GM19023 (cell line): ENCODE measurements around the gene ADCY9.
"Not testable (repeated sequence)": the region's sequence is repeated elsewhere in the genome, so short reads cannot be mapped to it uniquely, and the experiment has no call there.

ENCODE experiments used
- ATAC-seq: cut with Tn5 transposase; IDR thresholded peaks from one replicate; pipeline ENCODE4 v1.9.1; 2021; ENCODE audit warnings: mild to moderate bottlenecking, moderate library complexity; ENCODE audit not compliant: unreplicated experiment

The ADCY9 gene

DNA sequence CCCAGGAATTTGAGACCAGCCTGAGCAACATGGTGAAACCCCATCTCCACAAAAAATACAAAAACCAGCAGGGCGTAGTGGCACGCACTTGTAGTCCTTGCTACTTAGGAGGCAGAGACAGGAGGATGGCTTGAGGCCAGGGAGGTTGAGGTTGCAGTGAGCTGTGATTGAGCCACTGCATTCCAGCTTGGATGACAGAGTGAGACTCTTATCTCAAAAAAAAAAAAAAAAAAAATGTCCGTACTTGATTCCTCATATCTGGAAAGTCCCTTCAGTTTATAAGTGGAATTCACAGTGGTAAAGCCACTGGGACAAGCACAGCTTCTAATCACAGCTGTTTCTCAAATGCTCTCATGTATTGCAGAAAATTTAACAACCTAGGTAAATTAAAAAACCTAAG lies 157.1 kb downstream of the ADCY9 start:
- ATAC-seq, result no peak

DNA sequence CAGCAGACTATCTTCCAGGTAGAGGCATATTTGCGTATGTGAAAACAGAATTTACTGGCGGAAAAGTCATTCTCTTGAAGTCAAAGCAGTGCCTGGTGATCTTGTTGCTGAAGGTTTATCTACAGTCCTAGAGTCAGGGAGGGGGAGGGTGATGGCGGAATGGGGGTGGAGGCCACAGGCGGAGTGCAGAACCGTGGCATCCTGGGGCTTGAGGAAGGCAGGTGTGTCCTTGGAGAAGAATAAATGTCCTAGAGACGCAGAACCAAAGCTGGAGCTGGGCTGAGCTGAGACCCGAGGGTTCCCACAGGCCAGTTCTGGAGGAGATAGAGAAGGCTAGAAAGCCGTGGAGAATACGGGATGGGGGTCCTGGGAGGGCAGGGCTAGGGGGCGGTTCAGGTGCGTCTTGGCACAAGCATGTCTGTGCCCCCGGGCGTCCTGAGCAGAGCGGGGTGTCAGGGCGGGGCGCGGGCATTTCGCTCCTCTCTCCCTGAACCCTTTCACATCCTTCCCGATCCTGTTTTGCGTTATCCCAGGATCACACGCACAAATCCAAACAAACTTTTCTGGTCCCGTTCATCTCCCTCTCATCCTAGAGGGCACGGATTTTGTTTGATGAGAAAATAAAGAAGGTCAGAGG lies 158.8 kb downstream of the ADCY9 start:
- no peak for ATAC-seq

DNA sequence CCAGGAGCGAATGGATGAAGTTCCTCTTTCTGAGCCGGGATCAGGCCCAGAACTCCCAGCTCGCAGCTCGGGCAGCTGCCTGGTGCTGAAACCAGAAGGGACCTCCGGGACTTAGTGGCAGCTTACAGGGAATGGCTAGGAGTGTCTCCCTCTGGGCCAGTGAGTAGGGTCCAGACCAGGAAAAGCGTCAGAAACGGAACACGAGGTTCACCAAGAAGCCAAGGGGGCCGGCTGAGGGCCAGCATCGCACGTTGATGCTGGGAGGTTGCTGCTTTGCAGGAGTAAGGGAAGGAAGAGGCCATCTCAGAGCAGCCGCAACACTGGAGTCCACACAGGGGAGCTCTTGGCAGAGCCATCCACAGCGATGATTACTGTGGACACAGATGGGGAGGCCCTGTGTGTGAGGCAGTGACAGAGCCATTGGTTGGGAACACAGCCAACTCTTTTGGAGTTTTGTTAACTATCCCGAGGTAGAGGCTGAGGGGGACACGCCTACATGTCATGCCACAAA lies 161.8 kb downstream of the ADCY9 start:
- no peak for ATAC-seq

DNA sequence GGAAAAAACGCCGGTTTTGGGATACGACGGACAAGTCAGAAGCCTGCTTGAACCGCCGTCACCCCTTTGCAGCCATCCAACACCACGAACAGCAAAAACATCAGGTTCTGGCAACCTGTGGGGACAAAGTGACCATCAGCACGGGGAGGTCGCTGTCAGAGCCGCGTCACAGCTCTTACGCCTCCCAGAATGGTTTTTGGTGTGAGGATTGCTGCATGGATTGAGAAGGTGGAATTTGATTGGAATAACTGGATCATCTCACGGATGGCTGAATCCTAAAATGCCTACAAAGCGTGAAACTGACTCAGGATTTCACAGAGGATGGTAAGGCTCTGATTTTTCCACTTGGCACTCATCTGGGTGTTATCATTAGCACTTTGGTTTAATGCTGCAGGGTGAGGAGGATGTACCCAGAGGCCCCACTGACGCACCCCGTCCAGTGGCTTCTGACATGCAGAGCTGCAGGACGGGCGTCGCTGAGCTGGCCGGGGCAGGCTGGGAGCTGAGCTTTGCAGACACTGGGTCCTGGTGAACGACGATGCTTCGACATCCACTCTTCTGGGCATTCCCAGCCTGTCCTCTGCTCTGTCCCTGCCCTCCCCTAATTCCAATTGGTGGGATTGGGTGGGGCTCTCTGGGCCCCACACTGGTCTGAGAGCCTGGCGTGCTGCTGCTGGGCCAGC lies 162.4 kb downstream of the ADCY9 start:
- no peak for ATAC-seq

DNA sequence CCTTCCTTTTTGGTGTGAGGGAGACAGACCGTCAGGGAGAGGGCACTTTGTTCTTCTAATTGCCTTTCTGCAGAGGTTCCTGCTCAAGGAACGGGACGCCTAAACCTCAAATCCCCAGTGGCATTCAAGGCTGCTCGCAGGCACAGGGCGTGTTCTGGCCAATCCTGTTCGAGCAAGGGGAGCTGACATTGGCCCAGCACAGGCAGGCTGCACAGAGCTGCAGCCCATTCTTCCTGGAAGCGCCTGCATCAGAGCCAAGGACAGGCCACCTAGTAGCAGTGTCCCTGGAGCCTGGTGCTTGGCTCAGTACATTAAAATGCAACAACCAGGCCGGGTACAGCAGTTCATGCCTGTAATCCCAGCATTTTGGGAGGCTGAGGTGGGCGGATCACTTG lies 163.5 kb downstream of the ADCY9 start:
- no peak for ATAC-seq

DNA sequence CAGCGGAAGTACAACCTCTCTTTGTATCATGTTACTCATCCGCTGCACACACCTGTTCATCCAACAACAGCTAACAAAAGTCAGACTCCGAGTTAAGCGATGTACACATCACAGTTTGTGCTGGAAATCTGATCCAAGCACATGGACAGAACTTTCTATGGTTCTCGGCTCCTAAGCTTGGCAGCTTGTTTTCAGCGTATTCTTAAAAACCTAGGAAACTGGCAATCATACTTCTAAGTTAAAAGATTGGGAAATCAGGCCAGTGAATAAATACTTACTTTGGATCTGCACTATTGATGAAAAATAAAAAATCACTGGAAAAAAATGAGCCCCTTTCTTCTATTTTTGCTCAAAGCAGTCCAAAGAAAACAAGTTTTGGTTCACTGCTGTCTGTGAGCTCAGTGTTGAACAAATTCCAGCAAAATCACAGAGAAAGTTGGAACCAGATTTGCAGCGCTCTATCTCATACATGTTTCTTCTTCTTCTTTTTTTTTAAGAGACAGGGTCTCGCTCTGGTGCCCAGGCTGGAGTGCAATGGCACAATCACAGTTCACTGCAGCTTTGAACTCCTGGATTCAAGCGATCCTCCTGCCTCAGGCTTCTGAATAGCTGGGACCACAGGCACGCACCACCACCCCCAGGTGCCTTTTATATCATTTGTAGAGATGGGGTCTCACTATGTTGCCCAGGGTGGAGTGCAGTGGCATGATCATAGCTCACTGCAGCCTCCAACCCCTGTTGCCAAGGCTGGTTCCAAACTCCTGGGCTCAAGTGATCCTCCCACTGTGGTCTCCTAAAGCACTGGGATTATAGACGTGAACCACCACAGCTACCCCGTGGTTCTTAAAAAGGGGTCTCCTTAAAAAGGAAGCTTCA lies 164.1 kb downstream of the ADCY9 start:
- no peak for ATAC-seq

DNA sequence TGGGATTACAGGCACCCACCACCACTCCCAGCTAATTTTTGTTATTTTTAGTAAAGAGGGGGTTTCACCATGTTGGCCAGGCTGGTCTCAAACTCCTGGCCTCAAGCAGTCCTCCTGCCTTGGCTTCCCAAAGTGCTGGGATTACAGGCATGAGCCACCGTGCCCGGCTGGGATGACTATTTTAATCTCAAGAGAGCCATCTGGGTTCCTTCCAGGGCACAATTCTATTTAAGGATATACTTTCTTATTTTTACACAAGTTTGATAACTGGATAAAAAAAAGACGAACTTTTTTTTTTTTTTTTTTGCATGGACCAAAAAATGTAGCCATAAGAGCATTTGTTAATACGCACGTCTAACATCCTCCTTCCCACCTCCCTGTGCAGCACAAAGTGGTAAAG lies 164.9 kb downstream of the ADCY9 start:
- not testable (repeated sequence) for ATAC-seq

DNA sequence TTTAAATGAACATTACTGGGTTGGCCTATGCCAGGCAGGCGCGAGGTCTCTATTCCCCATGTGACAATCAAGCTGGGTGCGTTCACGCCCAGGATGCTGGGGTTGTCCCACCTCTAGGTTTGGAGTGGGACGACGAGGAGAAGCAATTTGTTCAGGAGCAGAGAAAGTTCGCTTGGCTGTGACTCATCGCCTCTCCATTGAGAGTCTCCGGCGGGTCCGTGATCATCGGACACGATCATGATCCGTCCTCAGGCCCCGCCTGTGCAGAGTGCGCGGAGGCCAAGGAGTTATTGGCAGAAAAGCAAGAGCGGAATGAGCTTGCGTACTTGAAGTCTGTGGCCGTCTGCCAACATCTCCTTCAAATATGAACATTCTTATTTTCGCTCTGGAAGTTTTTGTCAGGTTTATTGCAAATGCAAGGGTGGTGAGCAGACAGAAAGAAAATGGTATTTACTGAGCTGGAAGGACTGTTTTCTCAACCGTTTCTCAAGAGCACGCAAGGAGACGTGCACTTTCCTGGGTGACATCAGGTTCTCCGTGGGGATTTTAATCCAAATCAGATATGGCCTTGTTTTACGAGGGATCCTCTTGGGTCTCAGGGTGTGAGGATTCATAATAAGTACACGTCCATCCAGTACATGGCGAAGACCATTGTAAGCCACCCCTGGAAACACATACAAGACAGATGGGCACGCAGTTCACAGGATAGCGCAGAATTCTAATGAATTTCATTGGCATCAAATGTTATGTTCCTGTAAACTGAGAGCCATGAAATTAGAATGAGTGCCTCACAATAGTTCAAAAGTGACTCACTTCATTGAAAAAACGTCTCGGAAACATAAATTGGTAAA lies 165.7 kb downstream of the ADCY9 start:
- ATAC-seq, result no peak

DNA sequence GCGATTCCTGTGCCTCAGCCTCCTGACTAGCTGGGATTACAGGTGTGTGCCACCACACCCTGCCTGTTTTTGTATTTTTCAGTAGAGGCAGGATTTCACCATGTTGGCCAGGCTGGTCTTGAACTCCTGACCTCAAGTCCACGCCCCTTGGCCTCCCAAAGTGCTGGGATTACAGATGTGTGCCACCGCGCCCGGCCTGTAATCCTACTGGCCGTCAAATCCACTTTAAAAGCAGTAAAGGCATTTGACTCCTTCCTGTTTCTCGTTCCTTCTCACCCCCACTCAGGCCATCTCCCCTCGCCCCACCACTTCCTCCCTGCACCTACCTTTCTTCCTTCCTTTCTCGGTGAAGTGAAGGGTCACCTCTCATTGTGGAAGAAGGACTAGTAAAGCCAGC lies 166.3 kb downstream of the ADCY9 start:
- ATAC-seq, result no peak

DNA sequence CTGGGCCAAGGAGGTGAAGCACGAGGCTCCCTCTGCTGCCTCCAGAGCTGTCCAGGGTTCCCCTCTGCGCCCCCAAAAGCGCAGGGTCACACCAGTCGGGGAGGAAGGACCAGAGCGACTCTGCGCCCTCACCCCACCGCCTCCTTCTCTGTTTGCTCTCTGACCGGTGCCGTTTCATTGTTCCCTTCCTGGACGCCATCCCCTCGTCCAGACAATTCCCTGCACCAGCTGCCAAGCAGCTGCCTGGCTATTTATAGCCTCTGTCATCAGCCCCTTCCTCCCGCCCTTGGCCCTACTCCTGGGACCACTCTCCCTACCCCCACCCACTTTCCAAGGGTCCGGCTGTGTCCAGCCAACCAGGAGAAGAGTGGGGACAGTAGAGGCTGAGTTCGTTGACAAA lies 167.0 kb downstream of the ADCY9 start:
- no peak for ATAC-seq

DNA sequence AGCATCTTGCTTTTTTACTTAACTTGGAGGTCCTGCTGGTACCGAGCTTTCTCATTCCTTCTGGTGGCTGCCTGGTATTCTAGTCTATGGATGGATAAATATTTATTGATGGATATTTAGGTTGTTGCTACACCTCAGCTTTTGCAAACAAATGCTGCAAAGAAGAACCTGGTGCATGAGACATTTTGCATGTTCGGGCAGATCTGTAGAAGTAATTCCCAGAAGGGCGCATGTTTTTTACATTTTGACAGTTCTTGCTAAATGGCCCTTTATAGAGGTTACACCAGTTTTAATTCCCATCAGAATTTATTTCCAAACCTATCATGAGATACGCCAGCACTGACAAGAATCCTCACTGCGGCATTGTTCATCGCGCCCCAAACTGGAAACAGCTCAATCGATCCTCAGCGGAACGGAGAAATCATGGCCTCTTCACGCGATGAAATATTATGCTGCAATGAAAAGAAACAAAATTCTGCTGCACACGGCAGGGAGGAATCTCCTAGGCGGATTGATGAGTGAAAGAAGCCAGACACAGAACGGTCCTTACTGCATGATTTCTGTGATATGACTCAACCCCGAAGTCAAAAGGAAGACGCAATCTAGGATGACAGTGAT lies 167.8 kb downstream of the ADCY9 start:
- no peak for ATAC-seq

DNA sequence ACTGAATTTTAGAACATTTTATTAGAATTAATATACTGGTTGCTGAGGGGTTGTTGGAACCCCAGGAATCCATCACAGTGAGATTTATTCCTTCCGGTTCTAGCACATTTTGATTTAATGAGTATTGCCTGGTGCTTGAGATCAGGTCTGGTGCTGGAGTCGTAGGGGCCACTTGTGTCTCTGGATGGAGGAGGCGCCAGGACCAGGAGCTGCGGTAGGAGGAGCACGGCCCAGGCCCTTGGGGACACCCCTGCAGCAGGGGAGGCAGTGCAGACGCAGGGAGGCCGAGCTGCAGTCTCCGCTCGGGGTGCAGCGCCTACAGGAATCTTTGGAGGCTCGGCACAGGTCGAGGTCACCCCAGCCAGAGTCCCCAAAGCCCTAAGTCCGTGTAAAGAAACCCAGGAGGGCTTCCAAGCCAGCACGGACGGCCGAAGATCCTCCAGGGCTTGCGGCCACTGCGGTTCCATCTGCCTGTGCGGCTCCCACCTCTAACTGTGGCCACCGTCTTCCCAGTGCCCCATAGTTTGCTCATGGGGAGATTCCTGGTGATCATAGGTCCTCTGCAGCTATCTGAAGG lies 169.6 kb downstream of the ADCY9 start:
- no peak for ATAC-seq

DNA sequence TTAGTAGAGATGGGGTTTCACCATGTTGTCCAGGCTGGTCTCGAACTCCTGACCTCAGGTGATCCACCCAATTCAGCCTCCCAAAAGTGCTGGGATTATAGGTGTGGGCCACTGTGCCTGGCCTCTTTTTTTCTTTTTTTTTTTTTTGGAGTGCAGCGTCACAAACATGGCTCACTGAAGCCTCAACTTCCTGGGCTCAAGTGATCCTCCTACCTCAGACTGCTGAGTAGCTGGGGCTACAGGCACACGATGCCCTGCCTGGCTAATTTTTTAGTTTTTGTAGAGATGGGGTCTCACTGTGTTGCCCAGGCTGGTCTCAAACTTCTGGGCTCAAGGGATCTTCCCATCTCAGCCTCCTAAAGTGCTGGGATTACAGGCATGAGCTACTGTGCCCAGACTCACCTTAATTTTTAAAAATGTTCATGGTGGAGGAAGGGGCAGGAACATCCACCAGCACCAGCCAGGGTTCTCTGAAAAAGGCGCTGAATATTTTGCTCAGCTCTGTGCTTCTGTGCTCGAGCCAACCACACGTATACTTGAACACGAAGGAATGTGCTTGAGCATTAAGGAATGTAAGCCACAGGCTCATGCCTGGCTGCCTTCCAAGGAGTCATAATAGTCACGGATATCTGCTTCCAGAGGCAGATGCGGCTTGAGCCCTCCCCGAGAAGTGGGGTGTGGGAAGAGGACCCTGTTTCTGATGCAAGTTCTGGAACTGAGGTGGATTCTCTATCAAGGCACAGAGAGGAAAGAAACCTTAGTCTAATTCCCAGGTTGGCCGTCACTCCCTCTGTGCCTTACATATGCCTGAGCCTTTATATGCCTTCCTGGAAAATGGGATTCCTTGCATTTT lies 170.3 kb downstream of the ADCY9 start:
- ATAC-seq, result no peak

DNA sequence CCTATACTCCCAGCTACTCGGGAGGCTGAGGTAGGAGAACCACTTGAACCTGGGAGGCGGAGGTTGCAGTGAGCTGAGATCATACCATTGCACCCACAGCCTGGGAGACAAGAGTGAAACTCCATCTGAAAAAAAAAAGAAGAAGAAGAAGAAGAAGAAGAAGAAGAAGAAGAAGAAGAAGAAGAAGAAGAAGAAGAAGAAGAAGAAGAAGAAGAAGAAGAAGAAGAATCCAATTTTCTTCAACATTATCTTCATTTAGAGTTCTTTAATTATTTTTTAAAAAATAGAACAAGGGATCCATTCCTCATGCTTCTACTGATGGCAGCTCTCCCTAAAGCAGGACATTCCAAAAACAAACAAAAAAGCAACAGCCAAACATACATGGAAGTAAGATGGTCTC lies 171.8 kb downstream of the ADCY9 start:
- not testable (repeated sequence) for ATAC-seq

DNA sequence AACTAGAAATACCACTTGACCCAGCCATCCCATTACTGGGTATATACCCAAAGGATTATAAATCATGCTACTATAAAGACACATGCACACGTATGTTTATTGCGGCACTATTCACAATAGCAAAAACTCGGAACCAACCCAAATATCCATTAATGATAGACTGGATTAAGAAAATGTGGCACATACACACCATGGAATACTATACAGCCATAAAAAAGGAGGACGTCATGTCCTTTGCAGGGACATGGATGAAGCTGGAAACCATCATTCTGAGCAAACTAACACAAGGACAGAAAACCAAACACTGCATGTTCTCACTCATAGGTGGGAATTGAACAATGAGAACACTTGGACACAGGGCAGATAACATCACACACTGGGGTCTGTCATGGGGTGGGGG lies 174.1 kb downstream of the ADCY9 start:
- ATAC-seq, result not testable (repeated sequence)

DNA sequence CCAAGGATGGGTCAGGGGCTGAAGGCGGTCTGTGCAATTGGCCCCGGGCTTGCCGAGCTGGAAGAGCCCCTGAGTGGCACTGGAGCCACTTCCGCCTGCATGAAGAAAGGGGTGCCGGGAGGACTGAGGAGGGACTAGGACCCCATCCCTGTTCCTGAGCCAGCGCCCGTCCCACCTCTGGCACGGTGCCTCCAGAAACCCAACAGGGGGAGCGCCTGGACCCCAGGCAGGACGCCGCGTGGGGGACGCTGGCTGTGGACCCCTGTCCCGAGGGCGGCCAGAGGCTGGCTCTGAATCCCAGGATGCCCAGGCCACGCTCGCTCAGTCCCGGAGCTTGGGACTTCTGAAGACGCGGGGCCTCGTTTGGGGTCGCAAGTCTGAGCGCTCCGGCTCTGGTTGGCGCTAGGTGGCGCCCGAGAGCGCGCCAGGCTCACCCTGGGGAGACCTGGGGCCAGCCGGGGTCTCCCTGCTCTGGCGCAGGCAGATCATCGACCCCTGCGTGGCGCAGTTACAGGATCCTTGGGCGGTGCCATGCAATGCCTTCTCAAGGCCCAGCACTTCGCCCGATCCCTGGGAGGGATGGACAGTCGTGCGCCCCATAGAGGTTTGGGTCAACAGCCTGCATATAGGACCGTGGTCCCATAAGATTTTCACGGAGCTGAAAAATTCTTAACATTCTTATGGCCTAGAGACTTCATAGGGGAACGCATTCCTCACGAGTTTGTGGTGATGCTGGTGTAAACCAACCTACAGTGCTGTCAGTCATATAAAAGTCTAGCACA lies 177.2 kb downstream of the ADCY9 start:
- ATAC-seq, result no peak

DNA sequence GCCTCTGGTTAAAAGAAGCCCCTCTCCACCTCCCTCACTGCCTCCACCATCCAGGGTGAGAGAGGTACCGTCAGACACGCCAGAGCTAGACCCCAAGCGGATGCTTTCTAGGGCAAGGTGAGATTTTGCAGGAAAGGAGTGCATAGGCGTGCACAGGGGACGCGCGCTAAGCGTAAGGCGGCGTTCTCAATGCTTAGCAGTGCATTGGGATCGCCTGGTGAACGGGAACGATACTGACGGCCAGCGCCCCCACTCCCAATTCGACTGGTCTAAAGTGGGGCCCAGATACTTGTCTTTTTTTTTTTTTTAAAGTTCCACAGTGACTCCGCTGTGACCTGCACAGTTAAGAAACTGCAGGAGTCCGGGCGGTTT lies 177.8 kb downstream of the ADCY9 start:
- ATAC-seq, result no peak
